NCI-H2196 (cell line): ENCODE results near the gene DAPK1.

Experiments
- DNase-seq: peaks from one replicate; lab custom pipeline; 2025; ENCODE audit not compliant: unreplicated experiment; lab: John Stamatoyannopoulos, UW

DAPK1 gene

DNA sequence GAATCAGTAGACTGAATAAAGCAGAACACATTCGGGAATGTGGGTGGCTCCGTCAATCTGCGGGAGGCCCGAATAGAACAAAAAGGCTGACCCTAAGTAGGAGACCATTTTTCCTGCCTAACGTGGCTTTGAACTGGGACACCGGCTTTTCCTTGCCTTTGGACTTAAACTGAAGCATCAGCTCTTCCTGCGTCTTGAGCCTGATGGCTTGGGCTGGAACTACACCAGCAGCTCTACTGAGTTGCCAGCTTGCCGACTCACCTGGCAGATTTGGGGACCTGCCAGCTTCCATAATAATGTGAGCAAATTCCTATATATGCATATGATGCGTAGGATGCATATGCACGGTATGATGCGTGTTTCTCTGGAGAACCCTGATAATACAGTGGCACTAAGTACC is 111.3 kb downstream of the DAPK1 start:
- DNase-seq, result no peak

DNA sequence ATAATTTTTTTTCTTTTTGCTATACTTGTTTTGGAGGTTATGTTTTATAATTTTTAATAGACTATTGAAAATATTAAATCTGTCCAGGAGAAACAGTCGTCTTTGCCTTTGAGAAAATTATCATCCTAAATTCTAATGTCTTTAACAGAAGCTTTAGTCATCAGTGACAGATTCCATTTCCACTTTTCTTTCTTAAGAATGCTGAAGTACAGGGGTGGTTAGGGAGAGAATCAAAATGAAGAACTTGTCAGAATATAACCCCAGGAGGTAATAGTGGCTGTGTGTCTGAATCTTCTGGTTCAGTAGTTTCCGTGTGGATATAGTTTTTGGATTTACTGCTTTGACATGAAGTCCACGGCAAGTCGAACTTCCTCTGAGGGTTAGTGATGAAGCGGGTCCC is 111.8 kb downstream of the DAPK1 start:
- DNase-seq, result no peak

DNA sequence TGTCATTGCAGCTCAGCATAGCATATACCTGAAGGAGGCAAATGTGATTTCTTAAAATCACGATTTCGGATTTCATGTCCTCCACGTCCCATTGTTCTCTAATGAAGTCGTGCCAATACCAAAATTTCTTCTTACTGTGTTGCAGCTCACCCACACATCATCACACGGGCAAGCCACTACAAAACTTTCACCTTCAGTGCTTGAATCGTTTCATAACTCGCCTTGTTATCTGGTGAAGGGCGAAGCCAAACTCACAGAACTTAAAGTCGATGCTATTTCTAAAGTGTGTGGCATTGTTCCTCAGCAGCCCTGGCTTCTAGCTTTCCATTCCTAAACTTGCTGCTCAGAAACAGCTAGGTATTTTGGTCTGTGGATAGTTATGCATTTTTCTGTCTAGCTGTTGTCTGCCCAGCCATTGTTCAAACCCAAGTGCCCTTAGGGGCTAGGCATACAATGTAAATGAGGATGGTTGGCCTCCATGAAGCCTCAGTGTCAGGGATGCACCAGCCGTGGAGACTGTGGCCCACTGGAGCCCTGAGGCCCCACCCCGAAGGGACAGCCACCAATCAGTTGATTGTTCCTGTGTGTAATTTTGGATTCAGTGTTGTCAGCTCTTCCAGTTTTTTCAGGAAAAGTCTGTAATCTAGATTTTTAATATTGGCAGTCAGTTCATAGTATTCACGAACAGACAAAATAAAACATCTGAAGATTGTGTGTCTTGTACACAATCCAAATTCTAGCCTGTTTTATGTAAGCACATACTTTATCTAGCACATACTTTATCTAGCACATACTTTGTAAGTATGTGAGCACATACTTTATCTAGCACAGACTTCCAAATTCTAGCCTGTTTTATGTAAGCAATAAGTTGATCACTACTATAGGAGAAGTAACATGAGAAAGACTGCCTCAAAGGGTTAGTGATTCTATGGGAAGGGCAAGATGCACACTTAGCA is 112.8 kb downstream of the DAPK1 start:
- DNase-seq, result no peak

GRCh38 chr9:87611776-87612175 is 114.1 kb downstream of the DAPK1 start:
- no peak for DNase-seq

DNA sequence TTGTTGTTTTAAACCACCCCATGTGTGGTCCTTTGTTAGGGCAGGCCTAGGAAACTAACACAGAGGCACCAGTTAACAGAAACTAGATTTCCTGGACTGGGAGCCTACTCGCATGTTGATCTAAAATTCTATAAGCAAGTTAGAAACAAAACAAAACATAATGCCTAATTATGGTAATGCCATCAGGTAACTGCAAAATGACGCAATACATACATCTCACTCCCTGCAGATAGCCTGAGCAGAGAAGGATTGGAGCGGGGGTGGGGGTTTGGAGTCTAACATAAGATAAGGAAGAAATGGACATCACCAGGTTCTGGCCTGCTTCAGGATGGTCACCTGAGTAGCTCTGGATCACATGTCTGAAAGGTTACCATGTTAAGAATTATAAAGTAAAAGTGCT is 114.9 kb downstream of the DAPK1 start:
- DNase-seq, result no peak

DNA sequence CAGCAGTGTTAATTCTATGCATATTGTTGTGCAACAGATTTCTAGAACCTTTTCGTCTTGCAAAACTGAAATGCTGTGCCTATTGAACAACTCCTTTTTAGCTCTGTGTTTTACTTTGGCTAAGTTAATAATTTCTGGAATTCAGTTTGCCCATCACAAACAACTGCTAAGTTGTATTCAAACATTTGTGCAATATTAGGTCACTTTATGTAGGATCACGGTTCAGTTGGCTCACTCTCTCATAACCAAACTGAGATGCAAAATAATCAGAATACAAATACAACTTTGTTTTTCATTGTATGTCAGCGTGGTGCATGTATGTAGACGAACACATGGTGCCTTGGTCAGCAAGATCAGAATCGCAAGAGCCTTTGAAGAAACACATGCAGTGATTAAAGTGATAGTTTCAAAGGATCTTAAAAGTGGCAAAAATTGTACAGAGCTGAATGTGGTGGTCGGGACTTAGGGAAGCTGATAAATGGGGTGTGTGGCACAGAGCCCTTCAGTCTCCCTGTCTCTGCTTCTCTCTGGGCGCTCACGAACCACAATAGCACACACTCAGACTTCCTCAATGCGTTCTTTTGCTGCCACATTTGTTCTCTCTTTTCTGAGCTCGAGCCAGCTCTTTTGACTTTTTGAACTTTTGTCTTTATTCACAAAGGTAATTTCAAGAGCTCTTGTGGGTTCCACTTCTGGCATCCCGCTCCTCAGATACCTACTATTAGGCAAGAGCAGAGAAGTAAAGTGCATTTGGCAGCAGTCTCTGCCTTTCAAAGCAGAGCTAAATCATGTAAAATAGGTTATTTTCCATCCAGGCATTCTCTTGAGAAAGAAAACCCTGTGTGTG is 115.8 kb downstream of the DAPK1 start:
- no peak for DNase-seq

DNA sequence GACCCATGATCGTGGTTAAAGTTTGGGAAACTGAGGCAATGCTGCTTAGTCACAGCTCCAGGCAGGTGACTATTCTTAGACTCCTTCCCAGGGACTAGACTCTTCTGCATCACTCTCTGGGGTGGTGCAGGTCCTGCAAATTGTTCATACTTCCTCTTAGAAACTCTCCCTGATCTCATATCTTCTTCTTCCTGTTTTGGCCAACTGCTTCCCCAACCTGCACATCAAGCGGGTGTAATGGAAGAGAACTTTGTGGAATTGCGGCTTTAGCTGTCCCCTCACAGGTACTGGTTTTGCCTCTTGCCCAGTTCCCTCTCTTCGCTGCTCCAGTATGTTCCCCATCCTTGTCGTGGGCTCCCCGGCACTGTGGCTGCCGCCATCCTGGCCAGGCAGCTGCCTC is 116.7 kb downstream of the DAPK1 start:
- DNase-seq, result no peak

DNA sequence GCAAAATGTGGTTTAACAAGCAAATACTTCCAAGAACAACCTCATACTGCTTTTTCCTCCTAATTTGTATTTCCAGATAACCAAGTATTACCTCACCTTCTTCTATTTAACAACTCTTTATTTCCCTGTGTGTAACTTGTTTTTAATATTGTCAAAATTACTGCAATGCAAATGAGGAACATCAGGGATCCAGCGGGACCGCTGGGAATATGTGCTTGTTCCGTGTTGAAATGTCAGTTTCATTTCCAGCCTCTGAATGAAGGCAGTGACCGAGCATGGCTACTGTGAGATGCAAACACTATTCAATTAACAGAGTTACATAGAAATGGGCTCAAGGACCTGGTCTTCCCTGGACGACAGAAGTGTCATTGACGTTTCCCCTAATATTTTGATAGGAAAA is 117.5 kb downstream of the DAPK1 start:
- DNase-seq, result no peak

- no peak for DNase-seq
Measured at GRCh38 chr9:87615547-87616148, 118.0 kb downstream of the DAPK1 start.

GRCh38 chr9:87618226-87618625 is 120.6 kb downstream of the DAPK1 start:
- DNase-seq, result no peak

DNA sequence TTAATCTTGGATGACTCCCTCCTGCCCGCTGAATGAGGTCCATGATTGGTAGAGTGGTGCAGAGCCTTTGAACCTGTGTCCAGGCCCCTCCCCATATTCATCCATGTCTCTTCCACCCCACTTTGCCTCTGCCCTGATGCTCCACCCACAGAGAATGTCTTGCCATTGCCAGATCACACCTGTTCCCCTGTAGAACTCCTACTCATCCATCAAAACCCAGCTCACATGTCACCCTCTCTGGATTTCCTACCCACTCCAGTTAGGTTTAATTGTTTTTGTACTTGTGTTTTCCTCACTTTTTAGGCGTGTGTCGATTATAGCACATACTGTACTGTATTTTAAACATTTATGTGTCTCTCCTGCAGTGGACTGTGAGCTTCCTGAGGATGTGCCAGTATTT is 121.3 kb downstream of the DAPK1 start:
- no peak for DNase-seq

GRCh38 chr9:87619346-87619745 is 121.7 kb downstream of the DAPK1 start:
- DNase-seq, result no peak

DNA sequence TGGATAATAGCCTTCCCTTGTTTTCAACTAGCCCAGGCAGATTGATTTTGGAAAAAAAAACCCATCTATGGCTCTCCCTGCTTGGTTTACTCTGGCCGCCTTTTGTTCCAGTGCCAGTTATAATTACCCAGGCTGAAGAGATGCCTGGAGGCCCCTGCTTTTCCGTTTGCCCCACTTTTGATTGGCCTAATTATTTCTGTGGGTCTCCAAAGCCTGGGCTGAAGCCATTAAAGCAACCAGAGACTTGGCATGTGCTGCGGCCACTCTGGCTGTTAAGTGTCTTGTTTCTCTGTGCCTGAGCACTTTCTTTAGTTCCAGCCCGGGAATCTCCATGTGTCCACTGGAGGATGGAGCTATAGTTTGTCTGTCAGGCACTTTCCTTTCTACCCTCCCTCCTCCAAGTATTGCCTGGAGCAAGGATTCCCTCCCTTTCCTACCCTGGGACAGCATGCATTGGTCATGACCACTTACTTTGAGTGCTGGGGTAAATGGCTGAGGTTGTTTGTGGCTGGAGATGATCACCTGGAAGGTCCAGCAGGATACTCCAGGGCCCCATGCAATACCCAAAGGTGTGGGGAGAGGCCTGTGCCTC is 123.2 kb downstream of the DAPK1 start:
- peak; percentile 5 for DNase-seq

DNA sequence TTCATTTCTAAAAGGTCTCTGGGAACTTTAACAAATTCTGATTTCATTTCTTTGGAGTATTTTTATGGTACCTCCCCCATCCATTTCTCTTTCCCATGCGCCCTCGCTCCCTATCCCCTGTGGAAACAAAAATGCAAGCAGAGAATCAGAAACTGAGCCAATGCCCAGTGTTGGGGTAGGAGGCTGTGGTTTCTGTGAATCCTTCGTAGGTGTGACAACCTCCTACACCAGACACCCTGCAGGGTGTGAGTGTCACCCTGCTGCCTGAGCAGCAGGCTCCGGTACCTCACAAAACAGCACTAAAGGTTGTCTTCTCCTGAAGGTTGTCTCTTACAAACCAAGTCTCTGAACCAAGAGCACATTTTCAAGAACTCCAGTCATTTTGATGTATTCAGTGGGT is 124.4 kb downstream of the DAPK1 start:
- no peak for DNase-seq

- no peak for DNase-seq
Measured at GRCh38 chr9:87622923-87623322, 125.3 kb downstream of the DAPK1 start.

- no peak for DNase-seq
Measured at GRCh38 chr9:87628346-87628745, 130.7 kb downstream of the DAPK1 start.

- no peak for DNase-seq
Measured at GRCh38 chr9:87629104-87629503, 131.4 kb downstream of the DAPK1 start.

- no peak for DNase-seq
Measured at GRCh38 chr9:87630266-87630665, 132.6 kb downstream of the DAPK1 start.

DNA sequence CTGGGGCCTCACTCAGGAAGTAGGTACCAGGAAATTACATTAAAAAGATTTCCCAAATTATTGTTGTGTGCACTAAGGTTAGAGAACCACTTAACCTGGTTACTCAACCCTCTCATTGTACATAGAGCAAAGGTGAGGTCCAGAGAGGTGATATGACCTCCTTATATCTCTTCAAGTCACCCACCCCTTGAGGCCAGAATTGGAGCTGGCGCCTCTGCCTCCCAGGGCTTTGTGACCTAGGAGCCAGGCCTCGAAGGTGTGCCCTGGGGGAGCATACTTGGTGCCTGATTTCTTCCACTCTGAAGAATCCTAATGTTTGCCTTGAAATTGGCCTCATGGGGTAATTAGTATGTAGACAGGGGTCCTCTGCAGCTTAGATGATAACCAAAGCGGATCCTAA is 133.2 kb downstream of the DAPK1 start:
- DNase-seq, result no peak

GRCh38 chr9:87635656-87636501 is 138.2 kb downstream of the DAPK1 start:
- no peak for DNase-seq
